HepG2 (cell line): ENCODE results near the gene SYNJ2. TPM values are rescaled to one million over a fixed set of nuclear protein-coding genes. Genes with fewer than 3 reads are reported as not detected.

Experiments used
- DMAP1 ChIP-seq: IDR thresholded peaks from 2 replicates; pipeline ENCODE4 v1.6.1; 2016
- ELF3 ChIP-seq: IDR thresholded peaks from 2 replicates; pipeline ENCODE4 v1.6.1; 2016; ENCODE audit warnings: missing genetic modification reagents, missing compliant biosample characterization
- HNF4G ChIP-seq, 2 experiments: sonication (generic) in 1 of 2; formaldehyde crosslinking in 1 of 2; IDR thresholded peaks; 2 replicates each; pipeline versions ENCODE4 v1.4.0 to v1.6.1; 2011 to 2020; ENCODE audit warnings: borderline replicate concordance in 2 of 2, low read depth in 2 of 2, mild to moderate bottlenecking in 2 of 2, low read length in 1 of 2, missing genetic modification reagents in 1 of 2, moderate library complexity in 1 of 2
- HNRNPK ChIP-seq: fragments of 200-400 bp; formaldehyde crosslinking; IDR thresholded peaks from 2 replicates; pipeline ENCODE4 v1.6.1; 2018; ENCODE audit warnings: low read length, low read depth, moderate library complexity, mild to moderate bottlenecking; ENCODE audit not compliant: poor library complexity, severe bottlenecking
- MAFG ChIP-seq: sonication (generic); formaldehyde crosslinking; IDR thresholded peaks from 2 replicates; pipeline ENCODE4 v1.5.1; 2020; ENCODE audit warnings: mild to moderate bottlenecking, missing genetic modification reagents
- ZBTB20 ChIP-seq: sonication (generic); formaldehyde crosslinking; IDR thresholded peaks from 2 replicates; pipeline ENCODE4 v1.8.1; 2023; ENCODE audit warnings: missing genetic modification reagents, low read depth, mild to moderate bottlenecking, borderline replicate concordance
- ZNF616 ChIP-seq: sonication (generic); formaldehyde crosslinking; IDR thresholded peaks from 2 replicates; pipeline ENCODE4 v1.5.0; 2020; ENCODE audit warnings: low read depth, mild to moderate bottlenecking, missing genetic modification reagents
- ZNF788 ChIP-seq: sonication (generic); formaldehyde crosslinking; IDR thresholded peaks from 2 replicates; pipeline ENCODE4 v1.5.0; 2020; ENCODE audit warnings: mild to moderate bottlenecking, missing genetic modification reagents, borderline replicate concordance
- ZSCAN25 ChIP-seq: sonication (generic); formaldehyde crosslinking; IDR thresholded peaks from 2 replicates; pipeline ENCODE4 v1.8.0; 2022; ENCODE audit warnings: mild to moderate bottlenecking, missing genetic modification reagents
- polyA plus RNA-seq, 8 experiments: library from polyadenylated mRNA; depleted of rRNA in 3 of 8; stranded (reverse) in 7 of 8; unstranded in 1 of 8; fragments of >200 nt; fragmentation: Illumina TruSeq in 4 of 8; extraction: Trizol in 4 of 8; gene quantifications; 2 replicates each; pipeline versions ENCODE4 v1.2.1 to v1.2.3, GENCODE V29; 2011 to 2016; ENCODE audit warnings: low read depth in 4 of 8, missing spikeins in 1 of 8, mixed read lengths in 1 of 8; ENCODE audit not compliant: insufficient read depth in 1 of 8
- total RNA-seq, 5 experiments: library from RNA; depleted of rRNA; stranded (reverse); fragments of >200 nt; fragmentation: Illumina TruSeq; extraction: Trizol; gene quantifications; 2 replicates each; pipeline ENCODE4 v1.2.3, GENCODE V29; 2016; ENCODE audit warnings: low read depth in 1 of 5
- TF ChIP-seq, protein P1 (sequence below): sonication (generic); formaldehyde crosslinking; conservative IDR thresholded peaks from 2 replicates; pipeline ENCODE4 v1.8.0; 2022; ENCODE audit warnings: mild to moderate bottlenecking, moderate library complexity, missing genetic modification reagents
- TF ChIP-seq, protein P2 (sequence below): sonication (generic); formaldehyde crosslinking; IDR thresholded peaks from 2 replicates; pipeline ENCODE4 v1.4.0; 2020; ENCODE audit warnings: missing genetic modification reagents
- TF ChIP-seq, protein P3 (sequence below): sonication (generic); formaldehyde crosslinking; IDR thresholded peaks from 2 replicates; pipeline ENCODE4 v1.4.0; 2020; ENCODE audit warnings: missing genetic modification reagents
- TF ChIP-seq, protein P4 (sequence below): IDR thresholded peaks from 2 replicates; pipeline ENCODE4 v1.6.1; 2016; ENCODE audit warnings: missing compliant biosample characterization, missing genetic modification reagents, borderline replicate concordance
- TF ChIP-seq, protein P5 (sequence below): sonication (generic); formaldehyde crosslinking; IDR thresholded peaks from 2 replicates; pipeline ENCODE4 v1.5.1; 2020; ENCODE audit warnings: missing genetic modification reagents, mild to moderate bottlenecking, borderline replicate concordance

The SYNJ2 gene
- total and polyA plus RNA-seq, 2 of the 13 experiments (the other 11 are each of a cell fraction or from before 2014, with no cell fraction given) = 39.1 to 57.6 TPM

DNA sequence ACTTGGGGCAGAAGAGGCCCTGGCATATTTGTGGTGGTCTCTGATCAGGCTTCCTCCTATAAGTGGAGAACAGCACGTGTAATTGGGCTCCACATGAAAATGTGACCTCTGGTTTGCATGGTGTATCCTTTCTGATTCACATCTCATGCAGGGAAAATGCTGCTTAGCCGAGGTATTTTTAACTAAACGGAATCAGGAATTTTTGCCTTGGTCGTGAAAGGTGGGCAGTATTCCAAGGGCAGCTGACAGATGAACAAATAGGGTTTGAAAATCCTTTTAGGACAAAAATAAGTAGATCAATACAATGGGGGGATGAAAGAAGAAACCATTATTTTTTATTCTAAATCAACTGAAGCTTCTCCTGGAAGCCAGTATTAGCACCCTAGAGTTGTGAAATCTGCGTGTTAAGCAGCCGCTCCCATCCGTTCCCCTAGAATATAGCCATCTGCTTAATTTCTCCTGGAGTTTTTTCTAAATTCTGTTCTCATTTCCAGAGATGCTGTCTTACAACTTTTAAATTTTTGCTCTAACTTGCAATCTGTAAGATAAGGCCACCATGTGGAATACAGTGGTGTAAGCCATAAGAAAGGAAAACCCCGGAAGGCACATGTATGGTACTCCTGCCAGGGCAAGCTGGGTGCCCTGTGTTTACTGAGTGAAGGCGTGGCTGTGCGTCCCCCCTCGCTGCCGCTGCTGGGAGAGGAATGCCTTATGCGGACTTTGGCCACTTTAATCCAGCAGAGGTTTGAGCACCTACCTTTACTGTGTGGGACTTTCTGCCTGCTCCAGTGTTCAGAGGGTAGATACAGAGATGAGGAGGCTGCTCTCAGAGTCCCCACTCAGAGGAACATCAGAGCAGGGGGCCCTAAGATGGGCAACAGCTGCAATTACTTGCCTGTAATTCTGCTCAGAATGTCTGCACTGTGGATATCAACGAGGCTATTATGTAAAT is 52.4 kb downstream of the SYNJ2 start (continued):
- TF ChIP-seq, protein P1, sequence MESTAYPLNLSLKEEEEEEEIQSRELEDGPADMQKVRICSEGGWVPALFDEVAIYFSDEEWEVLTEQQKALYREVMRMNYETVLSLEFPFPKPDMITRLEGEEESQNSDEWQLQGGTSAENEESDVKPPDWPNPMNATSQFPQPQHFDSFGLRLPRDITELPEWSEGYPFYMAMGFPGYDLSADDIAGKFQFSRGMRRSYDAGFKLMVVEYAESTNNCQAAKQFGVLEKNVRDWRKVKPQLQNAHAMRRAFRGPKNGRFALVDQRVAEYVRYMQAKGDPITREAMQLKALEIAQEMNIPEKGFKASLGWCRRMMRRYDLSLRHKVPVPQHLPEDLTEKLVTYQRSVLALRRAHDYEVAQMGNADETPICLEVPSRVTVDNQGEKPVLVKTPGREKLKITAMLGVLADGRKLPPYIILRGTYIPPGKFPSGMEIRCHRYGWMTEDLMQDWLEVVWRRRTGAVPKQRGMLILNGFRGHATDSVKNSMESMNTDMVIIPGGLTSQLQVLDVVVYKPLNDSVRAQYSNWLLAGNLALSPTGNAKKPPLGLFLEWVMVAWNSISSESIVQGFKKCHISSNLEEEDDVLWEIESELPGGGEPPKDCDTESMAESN (CRISPR knock-in tag) = no peak; the same call in 1 of the 2 replicates
- TF ChIP-seq ZNF616 = no peak
- peak; percentile 90 for TF ChIP-seq DMAP1
- TF ChIP-seq HNRNPK = no peak
- no peak for TF ChIP-seq MAFG (CRISPR knock-in tag)
- TF ChIP-seq HNF4G (IDR thresholded peaks at IDR 0.05; ENCODE audit: borderline replicate concordance, low read depth, low read length) = peak; percentile 96
- peak; percentile 96 for TF ChIP-seq HNF4G (CRISPR knock-in tag; IDR thresholded peaks at IDR 0.05; ENCODE audit: borderline replicate concordance, low read depth)
- TF ChIP-seq, protein P2, sequence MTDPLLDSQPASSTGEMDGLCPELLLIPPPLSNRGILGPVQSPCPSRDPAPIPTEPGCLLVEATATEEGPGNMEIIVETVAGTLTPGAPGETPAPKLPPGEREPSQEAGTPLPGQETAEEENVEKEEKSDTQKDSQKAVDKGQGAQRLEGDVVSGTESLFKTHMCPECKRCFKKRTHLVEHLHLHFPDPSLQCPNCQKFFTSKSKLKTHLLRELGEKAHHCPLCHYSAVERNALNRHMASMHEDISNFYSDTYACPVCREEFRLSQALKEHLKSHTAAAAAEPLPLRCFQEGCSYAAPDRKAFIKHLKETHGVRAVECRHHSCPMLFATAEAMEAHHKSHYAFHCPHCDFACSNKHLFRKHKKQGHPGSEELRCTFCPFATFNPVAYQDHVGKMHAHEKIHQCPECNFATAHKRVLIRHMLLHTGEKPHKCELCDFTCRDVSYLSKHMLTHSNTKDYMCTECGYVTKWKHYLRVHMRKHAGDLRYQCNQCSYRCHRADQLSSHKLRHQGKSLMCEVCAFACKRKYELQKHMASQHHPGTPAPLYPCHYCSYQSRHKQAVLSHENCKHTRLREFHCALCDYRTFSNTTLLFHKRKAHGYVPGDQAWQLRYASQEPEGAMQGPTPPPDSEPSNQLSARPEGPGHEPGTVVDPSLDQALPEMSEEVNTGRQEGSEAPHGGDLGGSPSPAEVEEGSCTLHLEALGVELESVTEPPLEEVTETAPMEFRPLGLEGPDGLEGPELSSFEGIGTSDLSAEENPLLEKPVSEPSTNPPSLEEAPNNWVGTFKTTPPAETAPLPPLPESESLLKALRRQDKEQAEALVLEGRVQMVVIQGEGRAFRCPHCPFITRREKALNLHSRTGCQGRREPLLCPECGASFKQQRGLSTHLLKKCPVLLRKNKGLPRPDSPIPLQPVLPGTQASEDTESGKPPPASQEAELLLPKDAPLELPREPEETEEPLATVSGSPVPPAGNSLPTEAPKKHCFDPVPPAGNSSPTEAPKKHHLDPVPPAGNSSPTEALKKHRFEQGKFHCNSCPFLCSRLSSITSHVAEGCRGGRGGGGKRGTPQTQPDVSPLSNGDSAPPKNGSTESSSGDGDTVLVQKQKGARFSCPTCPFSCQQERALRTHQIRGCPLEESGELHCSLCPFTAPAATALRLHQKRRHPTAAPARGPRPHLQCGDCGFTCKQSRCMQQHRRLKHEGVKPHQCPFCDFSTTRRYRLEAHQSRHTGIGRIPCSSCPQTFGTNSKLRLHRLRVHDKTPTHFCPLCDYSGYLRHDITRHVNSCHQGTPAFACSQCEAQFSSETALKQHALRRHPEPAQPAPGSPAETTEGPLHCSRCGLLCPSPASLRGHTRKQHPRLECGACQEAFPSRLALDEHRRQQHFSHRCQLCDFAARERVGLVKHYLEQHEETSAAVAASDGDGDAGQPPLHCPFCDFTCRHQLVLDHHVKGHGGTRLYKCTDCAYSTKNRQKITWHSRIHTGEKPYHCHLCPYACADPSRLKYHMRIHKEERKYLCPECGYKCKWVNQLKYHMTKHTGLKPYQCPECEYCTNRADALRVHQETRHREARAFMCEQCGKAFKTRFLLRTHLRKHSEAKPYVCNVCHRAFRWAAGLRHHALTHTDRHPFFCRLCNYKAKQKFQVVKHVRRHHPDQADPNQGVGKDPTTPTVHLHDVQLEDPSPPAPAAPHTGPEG = 0 out of 2 replicates have a peak, but pooled peaks have one; percentile 23
- TF ChIP-seq ZNF788 = peak; percentile 67; the same call in 1 of the 2 replicates
- TF ChIP-seq ZBTB20 (CRISPR knock-in tag) = 0 out of 2 replicates have a peak, but pooled peaks have one; percentile 63
- TF ChIP-seq ZSCAN25 = 0 out of 2 replicates have a peak, but pooled peaks have one; percentile 28
- TF ChIP-seq, protein P3, sequence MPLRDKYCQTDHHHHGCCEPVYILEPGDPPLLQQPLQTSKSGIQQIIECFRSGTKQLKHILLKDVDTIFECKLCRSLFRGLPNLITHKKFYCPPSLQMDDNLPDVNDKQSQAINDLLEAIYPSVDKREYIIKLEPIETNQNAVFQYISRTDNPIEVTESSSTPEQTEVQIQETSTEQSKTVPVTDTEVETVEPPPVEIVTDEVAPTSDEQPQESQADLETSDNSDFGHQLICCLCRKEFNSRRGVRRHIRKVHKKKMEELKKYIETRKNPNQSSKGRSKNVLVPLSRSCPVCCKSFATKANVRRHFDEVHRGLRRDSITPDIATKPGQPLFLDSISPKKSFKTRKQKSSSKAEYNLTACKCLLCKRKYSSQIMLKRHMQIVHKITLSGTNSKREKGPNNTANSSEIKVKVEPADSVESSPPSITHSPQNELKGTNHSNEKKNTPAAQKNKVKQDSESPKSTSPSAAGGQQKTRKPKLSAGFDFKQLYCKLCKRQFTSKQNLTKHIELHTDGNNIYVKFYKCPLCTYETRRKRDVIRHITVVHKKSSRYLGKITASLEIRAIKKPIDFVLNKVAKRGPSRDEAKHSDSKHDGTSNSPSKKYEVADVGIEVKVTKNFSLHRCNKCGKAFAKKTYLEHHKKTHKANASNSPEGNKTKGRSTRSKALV (CRISPR knock-in tag) = peak; percentile 66; the same call in 1 of the 2 replicates
- TF ChIP-seq, protein P4, sequence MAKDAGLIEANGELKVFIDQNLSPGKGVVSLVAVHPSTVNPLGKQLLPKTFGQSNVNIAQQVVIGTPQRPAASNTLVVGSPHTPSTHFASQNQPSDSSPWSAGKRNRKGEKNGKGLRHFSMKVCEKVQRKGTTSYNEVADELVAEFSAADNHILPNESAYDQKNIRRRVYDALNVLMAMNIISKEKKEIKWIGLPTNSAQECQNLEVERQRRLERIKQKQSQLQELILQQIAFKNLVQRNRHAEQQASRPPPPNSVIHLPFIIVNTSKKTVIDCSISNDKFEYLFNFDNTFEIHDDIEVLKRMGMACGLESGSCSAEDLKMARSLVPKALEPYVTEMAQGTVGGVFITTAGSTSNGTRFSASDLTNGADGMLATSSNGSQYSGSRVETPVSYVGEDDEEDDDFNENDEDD = peak; percentile 67; the same call in 1 of the 2 replicates
- peak; percentile 80 for TF ChIP-seq ELF3 (CRISPR knock-in tag)
- TF ChIP-seq, protein P5, sequence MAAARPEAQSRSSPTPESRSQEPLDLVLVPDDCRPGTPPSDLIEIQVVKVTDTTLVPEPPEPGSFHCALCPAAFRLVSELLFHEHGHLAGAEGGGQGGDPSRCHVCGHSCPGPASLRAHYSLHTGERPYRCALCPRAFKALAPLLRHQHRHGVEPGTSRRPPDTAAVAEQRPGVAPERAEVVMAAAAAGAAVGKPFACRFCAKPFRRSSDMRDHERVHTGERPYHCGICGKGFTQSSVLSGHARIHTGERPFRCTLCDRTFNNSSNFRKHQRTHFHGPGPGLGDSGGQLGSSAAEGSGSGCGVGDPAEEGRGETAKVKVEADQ (CRISPR knock-in tag) = peak; percentile 92
